OCI-LY7 (cell line): Measurements from ENCODE around the gene VAMP5. TPM values are rescaled to one million over a fixed set of nuclear protein-coding genes. Genes with fewer than 3 reads are reported as not detected.

Experiments
- BruUV-seq: library from RNA; stranded (reverse); fragments of 400-500 nt; replicated peaks from 2 replicates; lab custom pipeline; 2021; lab: Mats Ljungman, UMichigan
- CTCF ChIA-PET: fragments of 300-600 bp; sonication (Branson Sonifier 250); formaldehyde crosslinking; loops from one replicate; lab custom pipeline; 2022; ENCODE audit warnings: antibody characterized with exemption; ENCODE audit not compliant: unreplicated experiment; lab: Charles Lee
- POLR2A ChIA-PET: fragments of 300-600 bp; sonication (Branson Sonifier 250); formaldehyde crosslinking; loops from one replicate; lab custom pipeline; 2022; ENCODE audit warnings: antibody characterized with exemption; lab: Charles Lee
- DNase-seq: peaks from one replicate; pipeline ENCODE4 v3.0.0-alpha.2; 2015; ENCODE audit warnings: low spot score
- H2AFZ ChIP-seq: fragments of 200-600 bp; sonication (generic), shearing (Covaris generic); 2 replicates; pipeline ENCODE4 v1.6.1; 2014; ENCODE audit warnings: mild to moderate bottlenecking, antibody characterized with exemption, low read length, moderate library complexity
- H3K27ac ChIP-seq: fragments of 200-600 bp; sonication (generic); 2 replicates; pipeline ENCODE4 v1.5.1; 2014; ENCODE audit warnings: mixed run types, low read depth, mild to moderate bottlenecking, moderate library complexity, low read length, inconsistent platforms; ENCODE audit not compliant: poor library complexity, severe bottlenecking
- H3K36me3 ChIP-seq: fragments of 200-600 bp; sonication (generic); 2 replicates; pipeline ENCODE4 v1.6.1; 2014; ENCODE audit warnings: mild to moderate bottlenecking, antibody characterized with exemption, low read length, moderate library complexity, mixed read lengths; ENCODE audit not compliant: insufficient read depth
- H3K4me1 ChIP-seq: fragments of 200-600 bp; sonication (generic); 2 replicates; pipeline ENCODE4 v1.5.1; 2014; ENCODE audit warnings: mild to moderate bottlenecking, low read length; ENCODE audit not compliant: insufficient read depth, poor library complexity, severe bottlenecking
- H3K4me2 ChIP-seq: fragments of 200-600 bp; sonication (generic); 2 replicates; pipeline ENCODE4 v1.6.1; 2014; ENCODE audit warnings: mild to moderate bottlenecking, low read length
- H3K4me3 ChIP-seq: fragments of 200-600 bp; sonication (generic); 2 replicates; pipeline ENCODE4 v1.5.1; 2014; ENCODE audit warnings: mild to moderate bottlenecking, low read depth, low read length; ENCODE audit not compliant: poor library complexity, severe bottlenecking
- H3K79me2 ChIP-seq: fragments of 200-600 bp; sonication (generic); 2 replicates; pipeline ENCODE4 v1.6.1; 2016; ENCODE audit warnings: low read depth, mild to moderate bottlenecking, low read length, moderate library complexity, mixed read lengths; ENCODE audit not compliant: insufficient read depth
- H3K9me2 ChIP-seq: fragments of 200-600 bp; sonication (generic); 2 replicates; pipeline ENCODE4 v1.6.1; 2016; ENCODE audit warnings: mild to moderate bottlenecking, low read length, mixed read lengths; ENCODE audit not compliant: insufficient read depth
- H3K9me3 ChIP-seq: fragments of 200-600 bp; sonication (generic); 2 replicates; pipeline ENCODE4 v1.6.1; 2014; ENCODE audit warnings: mild to moderate bottlenecking, mixed run types, low read length, mixed read lengths
- H4K20me1 ChIP-seq: fragments of 200-600 bp; sonication (generic); 2 replicates; pipeline ENCODE4 v1.6.1; 2014; ENCODE audit warnings: mild to moderate bottlenecking, antibody characterized with exemption, low read length, moderate library complexity, mixed read lengths; ENCODE audit not compliant: insufficient read depth
- EZH2phosphoT487 ChIP-seq: fragments of 200-600 bp; sonication (generic); IDR thresholded peaks from 2 replicates; pipeline ENCODE4 v1.6.1; 2018; ENCODE audit warnings: low read depth, borderline replicate concordance, mild to moderate bottlenecking, mixed run types, antibody characterized with exemption, low read length, moderate library complexity, mixed read lengths
- intact Hi-C: fragments of 100-400 bp; cut with micrococcal nuclease; formaldehyde crosslinking; loops from one replicate; pipeline ENCODE4 v1.10.0; 2022; ENCODE audit not compliant: unreplicated experiment
- total RNA-seq, 2 experiments: library from RNA; depleted of rRNA in 1 of 2; stranded (reverse); fragments of >200 nt in 1 of 2; shearing (Covaris generic) in 1 of 2; gene quantifications; 2 replicates each; pipeline ENCODE4 v1.2.3, GENCODE V29; 2014 to 2022
- TF ChIP-seq, protein P1 (sequence below): fragments of 200-600 bp; sonication (generic); conservative IDR thresholded peaks from 2 replicates; pipeline ENCODE4 v1.5.1; 2014; ENCODE audit warnings: mild to moderate bottlenecking, antibody characterized with exemption, low read length, moderate library complexity, mixed read lengths

The VAMP5 gene
- total RNA-seq, 2 experiments from 2014 or later: 3.0 to 3.9 TPM

DNA sequence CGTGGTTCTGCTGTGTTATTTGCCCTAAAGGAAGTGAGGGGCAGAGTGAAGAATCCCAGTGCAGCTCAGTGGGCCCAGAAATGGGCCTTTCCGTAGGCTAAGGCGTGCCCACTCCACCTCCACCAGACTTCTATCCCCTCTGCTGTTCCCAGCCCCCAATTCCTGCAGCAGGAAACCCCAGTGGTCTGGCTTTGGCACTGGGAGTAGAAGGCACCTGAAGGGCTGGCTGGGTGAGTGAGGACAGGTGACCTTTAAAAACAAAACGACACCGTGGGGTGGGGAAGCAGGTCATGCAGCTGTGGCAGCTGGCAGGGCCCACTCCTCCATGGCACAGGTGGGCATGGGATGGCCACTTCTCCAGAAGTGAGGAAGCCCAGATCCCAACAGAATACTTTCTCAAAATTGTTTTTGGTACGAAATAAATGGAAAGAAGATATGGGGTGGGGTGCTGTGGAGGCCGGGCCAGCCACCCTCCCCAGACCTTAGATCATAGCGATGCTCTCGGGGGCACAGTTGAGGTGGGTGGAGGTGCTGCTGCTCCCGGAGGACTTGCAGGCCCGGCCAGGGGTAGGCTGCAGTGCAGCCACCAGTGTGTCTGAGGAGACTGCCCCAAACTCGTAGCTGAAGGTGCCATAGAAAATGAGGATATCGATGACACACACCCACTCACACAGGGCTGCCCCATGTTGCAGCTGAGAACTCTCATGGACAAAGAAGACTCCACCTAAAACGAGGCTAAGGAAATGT lies 14.5 kb downstream of the VAMP5 start:
- ChIA-PET POLR2A (no interaction called here), CTCF (no interaction called here)
- DNase-seq: no peak
- H2AFZ ChIP-seq: no peak overlapping the region
- TF ChIP-seq, protein P1, sequence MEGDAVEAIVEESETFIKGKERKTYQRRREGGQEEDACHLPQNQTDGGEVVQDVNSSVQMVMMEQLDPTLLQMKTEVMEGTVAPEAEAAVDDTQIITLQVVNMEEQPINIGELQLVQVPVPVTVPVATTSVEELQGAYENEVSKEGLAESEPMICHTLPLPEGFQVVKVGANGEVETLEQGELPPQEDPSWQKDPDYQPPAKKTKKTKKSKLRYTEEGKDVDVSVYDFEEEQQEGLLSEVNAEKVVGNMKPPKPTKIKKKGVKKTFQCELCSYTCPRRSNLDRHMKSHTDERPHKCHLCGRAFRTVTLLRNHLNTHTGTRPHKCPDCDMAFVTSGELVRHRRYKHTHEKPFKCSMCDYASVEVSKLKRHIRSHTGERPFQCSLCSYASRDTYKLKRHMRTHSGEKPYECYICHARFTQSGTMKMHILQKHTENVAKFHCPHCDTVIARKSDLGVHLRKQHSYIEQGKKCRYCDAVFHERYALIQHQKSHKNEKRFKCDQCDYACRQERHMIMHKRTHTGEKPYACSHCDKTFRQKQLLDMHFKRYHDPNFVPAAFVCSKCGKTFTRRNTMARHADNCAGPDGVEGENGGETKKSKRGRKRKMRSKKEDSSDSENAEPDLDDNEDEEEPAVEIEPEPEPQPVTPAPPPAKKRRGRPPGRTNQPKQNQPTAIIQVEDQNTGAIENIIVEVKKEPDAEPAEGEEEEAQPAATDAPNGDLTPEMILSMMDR: no peak
- no peaks in the 10 kb centered on the region for H4K20me1 ChIP-seq
- H3K4me2 ChIP-seq: peak overlapping the region; percentile 21; the same call in 1 of the 2 replicates
- peaks cover 8% of the 10 kb centered on the region; the same call in 1 of the 2 replicates for H3K36me3 ChIP-seq
- no peaks in the 10 kb centered on the region for H3K9me3 ChIP-seq
- no TSS peak for BruUV-seq
- no peaks in the 10 kb centered on the region for H3K9me2 ChIP-seq
- no peak overlapping the region for H3K27ac ChIP-seq
- H3K4me1 ChIP-seq: peaks cover 31% of the 10 kb centered on the region
- peaks cover 12% of the 10 kb centered on the region; the same call in 1 of the 2 replicates for H3K79me2 ChIP-seq
- no peak overlapping the region for H3K4me3 ChIP-seq
- intact Hi-C loops: no loop called here

DNA sequence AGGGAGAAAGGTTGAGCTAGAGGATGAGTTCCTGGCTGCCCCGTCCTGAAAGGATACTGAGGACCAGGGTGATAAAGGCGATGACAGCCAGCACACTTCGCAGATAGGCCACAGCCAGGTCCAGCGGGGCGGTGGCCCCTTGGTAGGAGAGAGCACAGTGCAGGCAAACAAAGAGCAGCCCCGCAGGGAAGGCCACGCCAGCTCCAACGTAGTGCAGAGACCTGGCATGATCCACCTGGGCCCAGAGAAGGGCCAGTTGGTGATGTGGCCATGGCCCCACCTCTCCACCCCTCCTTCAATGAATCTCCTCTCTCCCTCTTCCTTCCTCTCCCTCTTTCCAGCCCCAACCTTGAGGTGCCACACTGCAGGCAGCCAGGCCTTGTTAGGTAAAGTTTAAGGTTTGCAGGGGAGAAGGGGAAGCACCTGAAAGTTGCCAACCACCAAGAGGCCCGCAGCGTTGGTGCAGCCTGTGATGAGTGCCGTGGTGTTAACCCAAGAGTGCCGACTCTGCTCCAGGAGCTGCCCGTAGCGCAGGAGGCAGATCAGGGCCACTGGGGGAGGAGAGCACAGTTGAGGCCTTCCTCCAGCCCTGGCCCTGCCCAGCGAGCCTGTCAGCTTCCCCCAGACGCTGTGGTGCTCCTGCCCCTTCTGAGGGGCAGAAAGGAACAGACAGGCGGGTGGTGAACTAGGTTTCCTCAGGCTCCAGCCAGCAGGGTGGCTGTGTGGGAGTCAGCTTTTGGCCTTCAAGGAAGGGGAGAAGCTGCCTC lies 15.4 kb downstream of the VAMP5 start:
- TF ChIP-seq EZH2phosphoT487: no peak
- TF ChIP-seq, protein P1: no peak
- peaks cover 12% of the 10 kb centered on the region; the same call in 1 of the 2 replicates for H3K79me2 ChIP-seq
- H3K9me3 ChIP-seq: no peaks in the 10 kb centered on the region
- peaks cover 29% of the 10 kb centered on the region for H3K4me1 ChIP-seq
- no peak overlapping the region for H3K4me2 ChIP-seq
- H4K20me1 ChIP-seq: no peaks in the 10 kb centered on the region; the same call in 1 of the 2 replicates
- ChIA-PET CTCF (no interaction called here), POLR2A (no interaction called here)
- intact Hi-C loops: no loop called here
- no peak overlapping the region for H3K27ac ChIP-seq
- H3K36me3 ChIP-seq: peaks cover 8% of the 10 kb centered on the region; the same call in 1 of the 2 replicates
- no peak for DNase-seq
- no TSS peak for BruUV-seq
- no peak overlapping the region for H2AFZ ChIP-seq
- H3K4me3 ChIP-seq: no peak overlapping the region
- no peaks in the 10 kb centered on the region for H3K9me2 ChIP-seq

DNA sequence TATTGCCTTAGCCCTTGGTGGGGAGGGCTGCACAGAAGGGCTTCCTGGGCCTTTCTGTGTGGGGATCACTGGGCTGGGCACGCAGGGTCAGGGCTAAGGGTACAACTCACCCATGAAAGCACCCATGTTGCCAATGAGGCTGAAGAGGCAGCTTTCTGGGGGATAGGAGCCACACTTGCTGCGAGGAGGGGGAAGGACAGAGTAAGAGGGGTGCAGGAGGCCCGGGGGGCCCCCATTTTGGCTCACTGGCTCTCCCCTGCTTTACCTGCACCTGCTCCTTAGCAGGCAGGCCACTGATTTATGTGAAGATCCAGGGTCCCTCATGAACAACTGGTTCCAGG lies 16.0 kb downstream of the VAMP5 start:
- no peak overlapping the region for H3K27ac ChIP-seq
- peaks cover 8% of the 10 kb centered on the region; the same call in 1 of the 2 replicates for H3K36me3 ChIP-seq
- H3K9me2 ChIP-seq: no peaks in the 10 kb centered on the region
- no peaks in the 10 kb centered on the region; the same call in 1 of the 2 replicates for H4K20me1 ChIP-seq
- H3K4me3 ChIP-seq: no peak overlapping the region
- CTCF ChIA-PET: no interaction called here
- no TSS peak for BruUV-seq
- H3K4me1 ChIP-seq: peaks cover 27% of the 10 kb centered on the region
- POLR2A ChIA-PET: no interaction called here
- no peak overlapping the region for H2AFZ ChIP-seq
- TF ChIP-seq, protein P1: no peak
- TF ChIP-seq EZH2phosphoT487: no peak
- intact Hi-C loops: no loop called here
- no peak overlapping the region for H3K4me2 ChIP-seq
- H3K79me2 ChIP-seq: peaks cover 12% of the 10 kb centered on the region; the same call in 1 of the 2 replicates
- no peaks in the 10 kb centered on the region for H3K9me3 ChIP-seq
- DNase-seq: no peak
